ENCODE results near the gene FAP.

FAP gene, protein sequence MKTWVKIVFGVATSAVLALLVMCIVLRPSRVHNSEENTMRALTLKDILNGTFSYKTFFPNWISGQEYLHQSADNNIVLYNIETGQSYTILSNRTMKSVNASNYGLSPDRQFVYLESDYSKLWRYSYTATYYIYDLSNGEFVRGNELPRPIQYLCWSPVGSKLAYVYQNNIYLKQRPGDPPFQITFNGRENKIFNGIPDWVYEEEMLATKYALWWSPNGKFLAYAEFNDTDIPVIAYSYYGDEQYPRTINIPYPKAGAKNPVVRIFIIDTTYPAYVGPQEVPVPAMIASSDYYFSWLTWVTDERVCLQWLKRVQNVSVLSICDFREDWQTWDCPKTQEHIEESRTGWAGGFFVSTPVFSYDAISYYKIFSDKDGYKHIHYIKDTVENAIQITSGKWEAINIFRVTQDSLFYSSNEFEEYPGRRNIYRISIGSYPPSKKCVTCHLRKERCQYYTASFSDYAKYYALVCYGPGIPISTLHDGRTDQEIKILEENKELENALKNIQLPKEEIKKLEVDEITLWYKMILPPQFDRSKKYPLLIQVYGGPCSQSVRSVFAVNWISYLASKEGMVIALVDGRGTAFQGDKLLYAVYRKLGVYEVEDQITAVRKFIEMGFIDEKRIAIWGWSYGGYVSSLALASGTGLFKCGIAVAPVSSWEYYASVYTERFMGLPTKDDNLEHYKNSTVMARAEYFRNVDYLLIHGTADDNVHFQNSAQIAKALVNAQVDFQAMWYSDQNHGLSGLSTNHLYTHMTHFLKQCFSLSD

DNA sequence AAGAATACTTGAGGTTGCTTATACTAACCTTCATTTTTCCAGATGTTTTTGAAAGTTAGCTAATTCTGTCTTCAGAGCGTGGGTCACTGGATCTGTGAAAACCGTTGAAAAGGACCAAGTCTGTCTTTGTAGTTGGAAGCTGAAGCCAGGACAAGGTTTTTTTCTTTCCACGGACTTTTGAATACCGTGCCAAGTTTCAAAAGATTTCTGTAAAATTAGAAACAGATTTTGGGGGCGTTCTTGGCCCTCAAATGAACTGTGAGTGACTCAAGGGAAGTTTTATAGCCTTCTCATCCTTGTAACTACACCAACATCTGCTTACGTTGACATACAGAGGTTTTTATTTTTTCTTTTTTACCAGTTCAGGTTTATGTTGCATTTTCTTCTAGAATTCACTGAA lies at the start of gene FAP:
FAP (minus strand) TSS at position 152 of the 400 bp plus-strand sequence; CDS start at position 34, 118 bp downstream.
- in situ Hi-C loops (cut with MboI; ENCODE audit: low sequenced_read_pairs) = no loop called here

DNA sequence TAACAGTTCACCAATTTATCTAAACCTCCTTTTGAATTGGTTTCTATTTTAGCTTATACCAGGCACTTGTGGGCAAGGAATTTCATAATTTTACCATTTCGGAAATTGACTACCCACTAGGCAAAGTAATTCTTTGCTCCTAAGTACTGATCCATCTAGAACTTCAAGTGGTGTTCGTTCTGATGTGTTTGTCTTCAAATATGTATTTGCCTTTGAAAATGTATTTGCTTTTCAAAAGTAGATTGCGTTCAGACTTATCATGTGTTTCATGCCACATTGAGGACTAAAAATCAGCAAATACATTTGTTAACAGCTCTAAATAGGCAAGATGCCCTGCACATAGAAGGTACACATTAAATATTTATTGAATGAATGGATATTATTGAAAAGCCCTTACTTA lies 48.5 kb upstream of the FAP start:
- in situ Hi-C loops (cut with MboI; ENCODE audit: low sequenced_read_pairs) = no loop called here

DNA sequence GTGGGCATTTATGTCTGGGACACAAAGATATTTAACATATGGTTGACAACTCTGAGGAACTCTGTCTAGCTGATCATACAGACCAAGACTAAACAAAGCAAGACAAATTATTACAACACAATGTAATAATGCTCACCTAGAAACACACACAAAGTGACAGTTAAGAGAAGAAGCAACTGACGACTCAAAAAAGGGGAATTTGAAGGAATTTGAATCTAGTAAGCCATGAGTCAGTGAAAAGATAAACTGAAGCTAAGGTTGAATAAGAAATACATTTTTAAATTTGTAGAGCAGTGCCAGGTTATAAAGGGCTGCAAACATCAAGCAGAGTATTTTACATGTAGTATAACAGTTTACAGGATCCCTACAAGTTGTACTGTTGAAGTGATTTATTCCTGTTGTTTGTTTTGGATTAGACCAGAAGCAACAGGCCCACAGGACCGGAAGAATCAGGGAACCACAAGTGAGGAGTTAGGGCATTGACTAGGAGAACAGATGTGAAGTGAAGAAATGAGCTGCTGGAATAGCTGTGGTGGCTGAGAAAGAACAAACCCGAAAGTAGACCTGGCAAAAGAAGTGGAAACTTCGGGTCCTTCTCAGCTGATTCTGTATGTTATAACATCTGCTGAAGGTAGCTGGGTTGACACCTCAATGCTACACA lies 39.6 kb upstream of the FAP start:
- in situ Hi-C loops (cut with MboI; ENCODE audit: low sequenced_read_pairs) = no loop called here

DNA sequence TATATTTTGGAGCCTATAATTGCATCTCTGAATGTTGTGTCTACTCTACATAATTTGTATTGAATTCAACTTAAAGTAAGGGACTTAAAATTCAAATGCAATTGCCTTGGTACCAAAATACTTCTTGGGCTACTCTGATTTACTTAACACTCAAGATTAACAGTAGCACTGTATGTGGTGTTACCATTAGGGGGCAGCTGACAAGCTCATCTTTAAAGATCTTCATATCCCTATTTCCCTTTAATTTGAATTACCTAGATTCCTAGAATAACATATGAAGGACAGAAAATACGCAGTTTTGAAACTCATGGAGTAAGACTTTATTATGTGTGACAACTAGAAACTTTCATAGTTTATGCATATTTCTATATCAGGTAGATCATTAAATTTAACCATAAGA lies 37.4 kb upstream of the FAP start:
- in situ Hi-C loops (cut with MboI; ENCODE audit: low sequenced_read_pairs) = no loop called here

DNA sequence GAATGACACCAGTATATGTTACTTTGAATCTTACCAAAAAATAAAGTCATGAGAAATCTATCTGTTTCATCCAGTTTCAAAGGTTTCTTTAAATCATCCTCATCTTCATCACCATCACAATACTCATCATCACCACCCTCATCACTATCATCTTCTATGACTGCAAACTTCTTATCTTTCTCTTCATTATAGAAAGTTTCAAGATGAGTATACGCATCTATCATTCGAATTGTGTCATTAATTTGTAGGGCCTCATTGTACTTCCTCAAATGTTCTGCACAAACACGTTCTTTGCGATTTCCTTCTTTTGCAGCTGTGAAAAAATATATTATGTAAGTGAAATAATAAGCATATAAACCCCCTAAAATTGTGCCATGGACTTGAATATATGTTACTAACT lies 34.1 kb upstream of the FAP start:
- in situ Hi-C loops (cut with MboI; ENCODE audit: low sequenced_read_pairs) = no loop called here

DNA sequence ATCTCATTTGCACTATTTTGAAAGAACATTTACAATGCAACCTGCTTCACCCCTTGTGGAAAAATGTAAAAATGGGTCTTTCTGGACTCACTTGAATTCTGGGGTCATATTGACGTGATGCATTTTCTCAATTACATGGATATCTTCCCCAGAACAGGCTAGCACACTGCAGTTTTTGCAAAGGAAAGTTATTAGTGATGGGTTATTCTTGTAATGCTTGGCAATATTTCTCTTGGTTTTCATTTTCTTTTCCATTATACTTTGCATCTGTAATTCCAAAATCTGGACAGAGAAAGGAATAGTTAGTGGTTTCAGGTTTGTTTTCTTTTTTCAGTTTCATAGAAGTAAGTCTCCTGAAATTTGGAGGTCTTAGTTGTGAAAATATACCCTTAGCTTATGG lies 24.8 kb upstream of the FAP start:
- in situ Hi-C loops (cut with MboI; ENCODE audit: low sequenced_read_pairs) = no loop called here

DNA sequence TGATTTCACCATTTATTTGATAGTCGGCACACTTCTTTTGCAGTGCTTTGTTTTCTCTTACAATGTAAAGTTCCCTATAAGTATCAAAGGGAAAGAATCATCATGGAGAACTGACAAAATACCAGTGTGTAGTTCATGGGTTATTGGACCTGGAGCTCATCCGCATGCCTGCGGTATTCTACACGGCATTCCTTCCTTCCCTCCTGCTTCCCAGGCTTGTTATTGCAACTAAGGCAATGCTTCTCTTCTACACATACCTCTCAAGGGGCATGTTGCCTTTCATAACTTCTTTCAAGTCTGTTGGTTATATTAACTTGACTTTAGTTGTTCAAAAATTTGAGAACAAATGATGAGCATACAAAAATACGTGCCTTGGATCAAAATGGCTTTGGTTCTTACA lies 24.3 kb upstream of the FAP start:
- in situ Hi-C loops (cut with MboI; ENCODE audit: low sequenced_read_pairs) = no loop called here

DNA sequence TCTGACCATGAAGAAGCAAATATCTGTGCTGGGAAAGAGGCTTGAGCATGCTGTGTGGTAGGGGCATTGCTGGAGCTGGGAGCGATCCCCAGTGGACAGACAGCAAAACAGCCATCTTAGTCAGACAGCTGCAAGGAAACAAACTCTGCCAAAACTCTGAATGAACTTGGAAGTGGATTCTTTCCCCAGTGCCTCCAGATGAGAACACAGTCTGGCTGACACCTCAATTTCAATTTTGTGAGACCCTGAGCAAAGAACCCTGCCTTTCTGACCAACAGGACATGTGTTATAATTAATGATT lies 23.2 kb upstream of the FAP start:
- in situ Hi-C loops (cut with MboI; ENCODE audit: low sequenced_read_pairs) = no loop called here

DNA sequence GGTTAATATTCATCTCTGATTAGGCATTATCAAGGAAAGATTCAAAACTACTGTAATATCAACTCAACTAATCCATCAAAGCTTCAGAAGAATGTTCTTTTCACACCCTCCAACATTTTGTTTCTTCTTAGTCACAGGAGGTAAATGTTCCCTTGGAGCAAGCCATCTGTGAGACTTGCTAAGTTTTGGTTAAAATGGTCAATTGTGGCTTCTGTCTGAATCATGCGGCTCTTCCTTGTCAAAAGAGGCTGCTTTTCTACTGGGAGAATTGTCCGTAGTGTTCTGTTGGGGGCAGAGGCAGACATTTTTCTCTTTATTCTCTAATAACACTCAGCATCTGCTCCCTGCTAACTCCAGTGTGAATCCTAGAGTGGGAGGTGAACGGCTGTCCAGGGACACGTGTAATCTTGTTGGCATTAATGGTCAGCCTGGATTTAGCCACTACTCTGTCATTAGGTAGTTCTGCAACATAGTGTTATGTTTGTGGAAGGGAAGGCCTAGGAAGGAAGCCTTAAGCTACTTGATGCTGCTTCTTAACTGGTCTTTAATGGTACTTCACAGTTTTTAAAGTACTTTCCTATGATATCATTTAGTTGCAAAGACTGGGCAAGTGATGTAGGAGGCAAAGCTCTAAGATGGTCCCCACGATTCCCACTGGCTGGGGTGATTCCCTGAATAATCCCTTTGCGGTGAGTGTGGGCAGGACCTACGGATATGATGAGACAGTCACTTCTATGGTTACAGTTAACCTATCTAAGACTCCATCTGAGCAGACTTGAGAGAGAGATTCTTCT lies 22.6 kb upstream of the FAP start:
- in situ Hi-C loops (cut with MboI; ENCODE audit: low sequenced_read_pairs) = no loop called here

DNA sequence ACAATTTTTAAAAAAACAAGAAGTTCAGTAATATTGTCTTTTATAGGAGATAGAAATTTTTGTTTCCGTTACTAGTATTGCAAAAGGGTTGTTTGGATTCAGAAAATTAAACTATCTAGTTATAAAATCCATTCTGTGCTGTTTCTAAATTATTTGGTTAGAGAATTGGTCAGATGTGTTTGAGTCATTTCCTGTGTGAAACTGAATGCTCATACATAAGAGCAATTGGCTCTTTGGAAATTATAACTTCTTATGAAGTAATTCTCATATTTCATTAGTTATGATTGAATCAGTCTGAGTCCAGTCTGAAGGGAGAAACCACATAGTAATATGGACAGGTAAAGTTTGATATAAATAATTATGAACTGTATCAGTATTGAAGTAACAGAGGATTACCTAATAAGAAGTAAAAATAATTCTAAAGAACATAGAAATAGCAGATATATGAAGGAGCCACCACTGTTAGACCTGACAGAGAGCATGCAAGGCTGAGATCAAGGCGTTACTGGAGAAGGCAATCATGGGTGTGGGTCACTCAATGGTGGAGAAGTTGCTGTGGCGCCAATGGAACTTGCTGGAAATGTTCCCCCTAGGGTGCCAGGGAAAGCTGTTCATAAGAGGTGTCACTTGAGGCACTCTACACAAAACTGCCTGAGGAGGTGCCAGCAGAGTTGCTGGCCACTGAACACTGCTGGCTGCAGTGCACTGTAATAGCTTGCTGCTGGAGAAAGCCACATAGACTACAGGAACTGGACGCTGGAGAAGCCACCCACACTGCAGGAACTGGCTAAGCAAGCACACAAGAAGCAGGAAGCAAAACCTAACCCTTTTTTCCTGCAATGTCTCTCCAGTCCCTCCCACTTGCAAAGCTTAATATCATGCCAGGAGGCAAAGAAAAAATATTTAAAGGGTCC lies 18.0 kb upstream of the FAP start:
- in situ Hi-C loops (cut with MboI; ENCODE audit: low sequenced_read_pairs) = no loop called here

DNA sequence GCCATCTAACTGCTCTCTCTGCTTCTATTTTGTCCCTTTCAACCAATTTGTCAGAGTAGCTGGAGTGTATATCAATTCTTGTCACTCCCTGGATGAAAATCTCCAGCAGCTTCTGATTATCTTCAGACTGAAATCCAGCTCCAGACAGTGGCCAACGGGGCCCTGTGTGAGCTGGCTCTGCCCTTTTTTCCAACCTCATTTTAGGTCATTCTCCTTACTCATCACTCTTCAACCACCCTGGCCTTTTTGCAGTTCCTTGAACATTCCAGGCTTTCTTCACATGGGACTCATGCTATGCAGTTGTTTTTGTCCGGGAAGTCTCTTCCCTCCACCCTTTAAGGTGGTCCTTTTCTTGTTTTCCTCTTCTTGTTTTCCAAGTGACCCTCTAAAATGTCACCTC lies 15.4 kb upstream of the FAP start:
- in situ Hi-C loops (cut with MboI; ENCODE audit: low sequenced_read_pairs) = no loop called here

DNA sequence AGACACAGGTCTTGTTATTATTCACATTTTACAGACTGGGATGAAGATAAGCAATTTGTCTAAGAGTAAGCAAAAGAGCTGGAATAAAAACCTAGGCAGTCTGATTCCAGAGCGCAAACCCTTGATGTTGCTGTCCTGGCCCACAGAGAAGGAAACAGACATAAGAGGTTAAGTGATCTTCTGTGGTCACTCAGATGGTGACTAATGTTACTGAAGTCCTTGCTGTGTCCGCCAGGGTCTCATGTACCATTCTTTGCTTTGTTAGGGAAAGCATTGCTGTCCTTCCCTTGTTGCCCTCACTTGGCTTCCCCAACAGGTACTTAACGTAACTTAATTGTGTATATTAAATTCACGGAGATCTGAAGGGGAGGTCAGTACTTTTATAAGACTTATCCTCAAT lies 14.9 kb upstream of the FAP start:
- in situ Hi-C loops (cut with MboI; ENCODE audit: low sequenced_read_pairs) = no loop called here

DNA sequence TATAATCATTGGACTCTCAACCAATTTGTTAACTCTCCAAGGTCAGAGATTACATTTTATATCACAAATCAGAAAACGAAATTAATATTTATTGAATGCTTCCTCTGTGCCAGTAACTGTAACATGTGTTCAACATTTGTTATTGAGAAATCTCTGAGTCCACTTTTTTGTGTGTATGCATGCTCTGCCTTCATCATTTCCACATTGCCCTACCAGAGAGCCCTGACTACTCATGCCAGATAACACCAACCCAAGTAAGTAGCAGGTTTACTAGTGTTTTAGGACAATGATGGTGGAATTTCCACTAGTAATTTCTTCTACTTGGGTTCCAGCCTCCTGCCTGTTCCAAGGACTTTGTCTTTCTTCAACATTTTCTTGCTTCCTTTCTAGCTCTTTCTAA lies 14.2 kb upstream of the FAP start:
- in situ Hi-C loops (cut with MboI; ENCODE audit: low sequenced_read_pairs) = no loop called here

DNA sequence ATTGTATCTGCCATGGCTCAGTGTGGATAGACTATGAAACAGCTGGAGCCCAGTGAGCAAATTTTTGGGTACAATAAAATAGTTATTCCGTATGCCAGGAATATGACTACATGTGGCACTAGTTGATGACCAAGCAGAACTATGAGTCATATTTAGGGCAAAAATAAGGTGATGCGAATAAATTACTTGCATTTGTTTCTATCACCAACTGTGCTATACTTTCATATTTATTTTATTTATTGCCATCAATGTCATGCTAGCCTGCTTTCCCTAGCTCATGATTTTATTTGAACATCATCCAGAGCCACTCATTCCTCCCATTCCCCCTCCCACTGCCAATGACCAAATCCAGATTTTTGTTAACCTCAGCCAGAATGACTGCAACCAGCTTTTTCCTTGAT lies 13.3 kb upstream of the FAP start:
- in situ Hi-C loops (cut with MboI; ENCODE audit: low sequenced_read_pairs) = no loop called here

DNA sequence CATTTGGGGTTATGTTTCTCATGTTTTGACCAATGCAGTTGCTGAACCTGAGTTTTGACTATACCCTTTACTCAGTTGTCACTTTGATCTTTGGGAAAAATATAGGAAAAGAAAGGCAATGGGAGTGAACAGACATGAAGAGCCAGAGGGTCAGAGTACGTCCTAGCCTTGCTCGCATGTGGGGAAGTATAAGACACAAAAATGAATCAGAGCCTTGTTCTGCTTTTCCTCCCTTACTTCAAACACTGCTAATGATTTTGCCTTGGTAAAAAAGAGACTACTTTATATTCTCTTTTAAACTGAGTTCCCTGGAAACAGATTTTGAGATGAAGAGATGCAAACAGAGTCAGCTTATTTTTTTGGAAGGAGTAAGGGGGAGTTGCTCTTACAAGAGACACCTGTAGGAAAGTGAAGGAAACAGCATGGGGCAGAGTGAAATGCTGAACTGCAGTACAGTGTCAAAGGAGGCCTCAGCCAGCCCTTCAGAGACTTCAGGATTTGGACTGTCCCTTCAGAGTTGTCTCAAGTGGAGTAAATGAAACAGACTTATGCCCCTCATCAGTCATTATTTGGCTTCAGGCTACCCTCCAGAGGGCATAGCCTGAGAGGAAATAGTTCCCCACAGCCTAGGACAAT lies 11.1 kb upstream of the FAP start:
- in situ Hi-C loops (cut with MboI; ENCODE audit: low sequenced_read_pairs) = no loop called here

DNA sequence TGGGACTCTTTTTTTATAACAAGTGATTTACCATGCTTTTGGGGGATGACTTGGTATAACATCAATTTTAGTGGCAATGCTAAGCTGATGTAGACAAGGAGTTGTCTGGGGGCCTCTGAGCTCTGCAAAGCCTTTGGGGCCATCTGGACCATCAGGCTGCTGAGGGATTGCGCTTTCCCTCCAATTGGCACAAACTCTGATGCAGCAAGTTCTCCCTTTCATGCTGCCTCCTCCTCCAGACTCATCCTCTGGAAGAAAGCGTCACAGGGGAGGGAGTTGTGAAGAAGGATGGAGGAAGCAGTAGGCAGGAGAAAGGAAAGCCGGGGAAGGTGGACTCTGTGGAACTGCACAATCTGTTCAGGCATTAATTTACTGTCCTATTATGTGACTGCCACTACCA lies 10.2 kb upstream of the FAP start:
- in situ Hi-C loops (cut with MboI; ENCODE audit: low sequenced_read_pairs) = no loop called here

DNA sequence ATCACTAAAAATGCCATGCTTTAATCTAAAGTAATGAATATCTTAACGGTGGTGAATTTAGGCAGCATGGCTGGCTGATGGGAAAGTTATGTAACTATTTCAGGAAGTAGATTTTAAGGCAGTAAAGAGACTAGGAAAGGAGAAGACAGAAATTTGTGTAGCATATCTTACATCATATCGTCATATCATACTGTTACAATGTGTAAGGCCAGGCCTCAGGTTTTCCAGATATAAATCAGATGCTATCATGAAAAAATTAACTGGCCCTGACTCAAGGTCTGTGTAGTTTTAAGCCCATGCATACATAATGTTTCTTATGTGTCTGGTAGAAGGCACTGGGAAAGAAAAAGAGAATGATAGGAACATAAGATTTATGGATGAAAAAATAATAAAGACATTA lies 8.9 kb upstream of the FAP start:
- in situ Hi-C loops (cut with MboI; ENCODE audit: low sequenced_read_pairs) = no loop called here

DNA sequence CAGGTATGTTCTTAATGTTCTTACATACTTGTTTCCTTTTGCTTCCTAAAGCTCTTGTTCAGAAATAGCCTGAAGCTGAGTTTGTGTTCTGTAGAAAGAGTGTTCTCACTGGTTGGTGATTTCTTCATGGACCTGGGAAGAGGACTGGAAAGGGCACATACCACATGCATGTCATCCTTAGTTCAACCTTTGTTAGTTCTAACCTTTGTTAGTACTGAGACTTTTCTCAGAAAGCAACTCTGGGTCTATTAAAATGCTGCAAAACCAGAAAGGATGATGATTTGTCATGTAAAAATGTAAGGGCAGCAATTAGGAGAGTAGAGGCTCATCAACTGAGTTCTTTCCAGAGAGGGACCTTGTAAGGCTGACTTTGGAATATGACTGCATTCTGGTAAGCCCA lies 2.5 kb upstream of the FAP start:
- in situ Hi-C loops (cut with MboI; ENCODE audit: low sequenced_read_pairs) = no loop called here

DNA sequence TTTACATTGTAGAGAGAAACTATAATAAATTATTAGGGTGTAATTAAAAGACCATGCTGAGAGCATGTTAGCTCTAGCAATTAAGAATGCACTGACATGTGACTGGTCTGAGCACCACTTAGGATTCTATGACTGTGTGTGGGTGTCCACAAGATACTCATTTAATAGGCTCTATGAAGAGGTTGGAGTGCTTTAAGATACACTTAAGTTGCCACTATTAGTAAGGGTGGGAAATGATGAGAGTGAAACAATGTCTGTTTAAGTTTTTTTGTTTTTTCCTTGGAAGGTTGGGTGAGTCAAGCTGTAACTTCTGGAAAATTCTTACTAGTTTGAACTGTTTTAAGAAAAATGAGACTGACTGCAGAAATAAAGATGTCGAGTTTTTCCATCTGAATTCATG lies 1.8 kb upstream of the FAP start:
- in situ Hi-C loops (cut with MboI; ENCODE audit: low sequenced_read_pairs) = no loop called here

DNA sequence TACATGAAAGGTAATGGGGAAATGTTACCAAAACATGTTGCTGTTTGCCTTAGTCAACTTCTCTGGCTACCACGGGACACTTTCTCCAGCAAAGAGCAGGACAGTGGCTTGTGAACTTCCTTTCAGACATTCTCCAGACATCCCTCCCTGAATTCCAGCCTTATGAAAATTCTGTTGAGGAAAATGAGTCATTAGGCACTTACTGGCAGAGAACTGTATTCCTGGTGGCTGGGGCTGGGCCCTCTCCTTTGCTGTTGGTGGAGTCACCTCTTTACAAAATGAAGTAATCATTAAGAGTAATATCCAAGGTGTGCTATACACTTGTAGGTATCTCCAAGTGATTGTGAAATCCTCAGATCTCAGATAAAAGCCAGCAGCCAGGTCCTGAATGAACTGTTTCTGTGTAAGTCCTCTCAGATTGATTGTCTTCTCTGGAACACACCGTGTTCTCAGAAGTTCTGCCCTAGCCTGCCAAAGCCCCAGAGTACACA lies 1.3 kb upstream of the FAP start:
- in situ Hi-C loops (cut with MboI; ENCODE audit: low sequenced_read_pairs) = no loop called here

Measured in HL-60/S4 treated with retinoic acid at 250 ng/mL for 4 days and 3 days (cell line).